ENCODE data around the gene KPNA6. TPM values are rescaled to one million over a fixed set of nuclear protein-coding genes. Genes with fewer than 3 reads are reported as not detected.
"Not testable (repeated sequence)": the region's sequence is repeated elsewhere in the genome, so short reads cannot be mapped to it uniquely, and the experiment has no call there.

KPNA6 gene
- 35.1 TPM for polyA plus RNA-seq (2013, experiment 1 of 2)
- 34.9 TPM for polyA plus RNA-seq (2013, experiment 2 of 2)

DNA sequence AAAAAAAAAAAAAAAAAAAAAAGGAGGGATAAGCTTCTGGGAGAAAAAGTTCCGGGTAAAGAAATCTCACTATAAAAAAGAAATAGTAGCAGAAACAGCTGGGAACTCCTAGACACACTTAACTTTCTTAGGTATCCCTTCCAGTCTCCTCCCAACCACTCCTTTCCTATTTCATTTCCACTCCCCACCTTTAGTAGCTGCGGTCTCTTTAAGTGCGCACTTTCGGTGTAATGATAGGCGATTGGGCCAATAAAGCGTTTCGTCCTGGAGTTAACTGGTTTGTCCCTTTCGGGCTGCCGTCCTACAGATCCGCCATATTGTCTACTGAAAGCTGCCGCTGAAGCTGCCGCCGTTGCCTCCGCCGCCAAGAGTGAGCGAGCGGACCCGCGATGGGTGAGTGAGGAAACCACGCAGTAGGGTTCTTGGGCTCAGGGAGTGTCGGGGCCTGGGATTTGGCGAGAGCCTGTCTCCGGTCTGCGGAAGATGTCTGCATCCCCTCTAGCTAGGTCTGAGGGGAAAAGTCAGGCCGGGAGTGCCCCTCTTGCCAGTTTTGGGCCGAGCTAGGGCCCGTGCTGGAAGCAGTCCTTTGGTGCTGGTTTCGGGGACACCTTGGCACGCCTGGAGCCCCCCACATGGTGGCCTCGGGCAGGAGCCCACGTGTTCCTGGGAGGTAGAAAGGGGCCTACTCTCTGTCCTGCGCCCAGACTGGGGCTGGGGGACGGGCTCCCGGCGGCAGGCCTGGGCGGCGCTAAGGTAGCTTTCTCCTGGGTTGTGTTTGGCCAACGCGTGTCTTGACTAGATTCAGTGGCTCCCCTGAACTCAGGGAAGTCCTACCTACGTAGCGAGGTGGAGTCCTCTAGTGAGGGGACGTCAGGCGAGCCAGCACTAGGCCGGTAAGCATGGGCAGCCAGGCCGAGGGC is at the start of gene KPNA6:
TSS of gene KPNA6 (plus strand) at position 315 of the 920 bp plus-strand sequence. CDS start at position 390, 75 bp downstream.
- H2BK5ac ChIP-seq (ENCODE audit: low read length): peak within 1 kb of the TSS; percentile 26
- H3K79me2 ChIP-seq (ENCODE audit: control insufficient read depth, insufficient read depth, low read length): peaks cover 42% of the 10 kb centered on the region
- no peaks in the 10 kb centered on the region for H3K36me3 ChIP-seq (ENCODE audit: control insufficient read depth, insufficient read depth, low read length)
- no peak within 1 kb of the TSS for H2BK15ac ChIP-seq (replicated peaks; ENCODE audit: low read depth)
- H4K8ac ChIP-seq (ENCODE audit: low read depth, low read length): no peak within 1 kb of the TSS
- H3K56ac ChIP-seq (ENCODE audit: low read length): peak within 1 kb of the TSS; percentile 97
- peak within 1 kb of the TSS; percentile 79 for H3K4me3 ChIP-seq (ENCODE audit: low read length)
- H3K4me1 ChIP-seq (ENCODE audit: control insufficient read depth, low read depth, low read length): no peaks in the 10 kb centered on the region
- H3K27ac ChIP-seq (ENCODE audit: low read depth, low read length): peak within 1 kb of the TSS; percentile 65
- peak within 1 kb of the TSS; percentile 7 for H3K18ac ChIP-seq (ENCODE audit: low read length)
- peak within 1 kb of the TSS; percentile 90 for H3K9ac ChIP-seq (ENCODE audit: low read length)
- peak; percentile 98 for DNase-seq
- peak within 1 kb of the TSS; percentile 12 for H2AK5ac ChIP-seq (ENCODE audit: low read length)
- no peak within 1 kb of the TSS for H2BK120ac ChIP-seq (ENCODE audit: low read depth, low read length)
- WGBS (ENCODE audit: extremely low coverage, insufficient coverage, low lambda C conversion rate): no CpG with 5 or more reads among the region's 45 CpGs
- H3K79me1 ChIP-seq (ENCODE audit: low read length): peaks cover 8% of the 10 kb centered on the region
- H3K23ac ChIP-seq (ENCODE audit: low read length): no peak within 1 kb of the TSS
- H3K4ac ChIP-seq (ENCODE audit: low read depth, low read length): no peak within 1 kb of the TSS
- H3K4me2 ChIP-seq (ENCODE audit: low read length): peak within 1 kb of the TSS; percentile 75
- H4K5ac ChIP-seq (ENCODE audit: low read length): peak within 1 kb of the TSS; percentile 5
- no peaks in the 10 kb centered on the region for H3K27me3 ChIP-seq (ENCODE audit: insufficient read depth, low read length, poor library complexity)

DNA sequence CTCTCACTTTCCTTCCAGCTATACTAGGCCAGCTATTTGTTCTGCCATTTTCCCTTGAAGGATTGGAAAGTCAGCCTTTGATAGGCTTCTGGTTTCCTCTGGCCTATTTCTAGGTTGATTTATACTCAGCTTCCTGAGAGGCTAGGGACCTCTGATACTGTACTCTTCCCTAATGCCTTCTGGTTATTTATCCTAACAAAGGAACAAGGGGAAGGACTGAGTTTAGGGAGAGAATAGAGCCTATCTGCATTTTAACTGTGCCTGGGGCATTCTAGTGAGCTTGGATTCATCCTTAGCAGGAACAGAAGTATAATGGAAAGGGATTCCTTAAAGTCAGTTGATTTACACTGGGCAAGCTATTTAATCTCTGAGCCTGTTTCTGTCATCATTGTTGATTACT is 46.9 kb upstream of the KPNA6 start:
- H3K79me1 ChIP-seq (ENCODE audit: low read length): peaks cover 1% of the 10 kb centered on the region
- no peak overlapping the region for H3K56ac ChIP-seq (ENCODE audit: low read length)
- no peak overlapping the region for H2BK5ac ChIP-seq (ENCODE audit: low read length)
- H3K36me3 ChIP-seq (ENCODE audit: control insufficient read depth, insufficient read depth, low read length): peaks cover 13% of the 10 kb centered on the region
- no peak overlapping the region for H2AK5ac ChIP-seq (ENCODE audit: low read length)
- H3K4ac ChIP-seq (ENCODE audit: low read depth, low read length): no peak overlapping the region
- H4K5ac ChIP-seq (ENCODE audit: low read length): no peak overlapping the region
- no peaks in the 10 kb centered on the region for H3K79me2 ChIP-seq (ENCODE audit: control insufficient read depth, insufficient read depth, low read length)
- H3K27ac ChIP-seq (ENCODE audit: low read depth, low read length): no peak overlapping the region
- no peaks in the 10 kb centered on the region for H3K27me3 ChIP-seq (ENCODE audit: insufficient read depth, low read length, poor library complexity)
- H3K4me1 ChIP-seq (ENCODE audit: control insufficient read depth, low read depth, low read length): peaks cover 4% of the 10 kb centered on the region
- H2BK120ac ChIP-seq (ENCODE audit: low read depth, low read length): no peak overlapping the region
- no peak overlapping the region for H3K18ac ChIP-seq (ENCODE audit: low read length)
- no peak overlapping the region for H3K4me2 ChIP-seq (ENCODE audit: low read length)
- H2BK15ac ChIP-seq (replicated peaks; ENCODE audit: low read depth): no peak overlapping the region
- peak overlapping the region; percentile 4 for H3K23ac ChIP-seq (ENCODE audit: low read length)
- H3K9ac ChIP-seq (ENCODE audit: low read length): no peak overlapping the region
- no peak overlapping the region for H3K4me3 ChIP-seq (ENCODE audit: low read length)
- peak; percentile 63 for DNase-seq
- no peak overlapping the region for H4K8ac ChIP-seq (ENCODE audit: low read depth, low read length)

DNA sequence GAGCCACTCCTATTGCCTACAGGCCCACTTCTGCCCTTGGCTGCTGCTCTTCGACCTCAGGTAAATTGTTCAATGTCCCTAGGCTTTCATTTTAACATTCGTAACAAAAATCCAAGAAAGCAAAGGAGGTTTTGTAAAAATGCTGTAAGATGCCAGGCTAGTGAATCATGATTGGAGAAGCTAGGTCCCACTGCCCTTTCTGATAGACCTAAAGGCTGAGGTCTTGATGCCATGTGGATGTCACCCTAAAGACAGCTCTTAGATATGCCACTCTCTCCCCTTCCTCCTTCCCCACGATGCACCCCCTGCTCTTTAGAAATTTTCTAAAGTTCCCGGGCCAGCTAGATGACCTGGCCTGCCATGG is 45.0 kb upstream of the KPNA6 start:
- no peak overlapping the region for H4K8ac ChIP-seq (ENCODE audit: low read depth, low read length)
- H3K56ac ChIP-seq (ENCODE audit: low read length): peak overlapping the region; percentile 31
- H3K4me3 ChIP-seq (ENCODE audit: low read length): no peak overlapping the region
- H2BK15ac ChIP-seq (replicated peaks; ENCODE audit: low read depth): no peak overlapping the region
- no peak overlapping the region for H3K23ac ChIP-seq (ENCODE audit: low read length)
- no peak overlapping the region for H3K4me2 ChIP-seq (ENCODE audit: low read length)
- no peak overlapping the region for H4K5ac ChIP-seq (ENCODE audit: low read length)
- H3K79me2 ChIP-seq (ENCODE audit: control insufficient read depth, insufficient read depth, low read length): no peaks in the 10 kb centered on the region
- H3K9ac ChIP-seq (ENCODE audit: low read length): peak overlapping the region; percentile 44
- H3K18ac ChIP-seq (ENCODE audit: low read length): no peak overlapping the region
- no peaks in the 10 kb centered on the region for H3K27me3 ChIP-seq (ENCODE audit: insufficient read depth, low read length, poor library complexity)
- no peak overlapping the region for H3K4ac ChIP-seq (ENCODE audit: low read depth, low read length)
- peaks cover 4% of the 10 kb centered on the region for H3K4me1 ChIP-seq (ENCODE audit: control insufficient read depth, low read depth, low read length)
- no peaks in the 10 kb centered on the region for H3K79me1 ChIP-seq (ENCODE audit: low read length)
- H2BK120ac ChIP-seq (ENCODE audit: low read depth, low read length): no peak overlapping the region
- peak overlapping the region; percentile 9 for H3K27ac ChIP-seq (ENCODE audit: low read depth, low read length)
- H3K36me3 ChIP-seq (ENCODE audit: control insufficient read depth, insufficient read depth, low read length): peaks cover 12% of the 10 kb centered on the region
- H2BK5ac ChIP-seq (ENCODE audit: low read length): no peak overlapping the region
- WGBS (ENCODE audit: extremely low coverage, insufficient coverage, low lambda C conversion rate): no CpG with 5 or more reads among the region's 4 CpGs
- H2AK5ac ChIP-seq (ENCODE audit: low read length): no peak overlapping the region
- DNase-seq: no peak

DNA sequence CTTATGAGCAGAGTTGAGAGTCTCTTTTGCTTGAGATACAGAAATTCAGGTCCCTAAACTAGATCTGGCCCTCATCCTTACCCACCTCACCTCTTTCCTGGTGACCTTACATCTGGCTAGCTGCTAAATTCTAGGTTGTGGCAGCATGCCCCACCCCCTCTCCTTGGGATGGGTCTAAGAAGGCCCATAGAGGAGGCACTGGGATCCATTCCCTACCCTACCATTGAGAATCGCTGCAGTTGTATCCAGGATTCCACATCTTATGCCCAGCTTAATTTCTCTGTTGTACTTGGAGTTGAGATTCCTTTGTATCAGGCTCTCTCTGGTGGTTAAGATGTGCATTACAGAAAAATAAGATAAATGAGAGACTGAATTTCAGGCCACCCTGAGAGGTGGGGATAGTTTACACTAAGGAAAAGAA is 44.6 kb upstream of the KPNA6 start:
- Histone ChIP-seq H3K9ac (ENCODE audit: low read length) (peak overlapping the region; percentile 3), H4K5ac (ENCODE audit: low read length) (no peak overlapping the region), H2BK5ac (ENCODE audit: low read length) (no peak overlapping the region), H3K4ac (ENCODE audit: low read depth, low read length) (no peak overlapping the region), H3K79me1 (ENCODE audit: low read length) (no peaks in the 10 kb centered on the region), H3K36me3 (ENCODE audit: control insufficient read depth, insufficient read depth, low read length) (peaks cover 12% of the 10 kb centered on the region), H3K4me2 (ENCODE audit: low read length) (no peak overlapping the region), H3K27ac (ENCODE audit: low read depth, low read length) (no peak overlapping the region), H3K23ac (ENCODE audit: low read length) (no peak overlapping the region), H2BK15ac (replicated peaks; ENCODE audit: low read depth) (no peak overlapping the region), H2AK5ac (ENCODE audit: low read length) (no peak overlapping the region), H3K79me2 (ENCODE audit: control insufficient read depth, insufficient read depth, low read length) (no peaks in the 10 kb centered on the region), H4K8ac (ENCODE audit: low read depth, low read length) (no peak overlapping the region), H3K56ac (ENCODE audit: low read length) (no peak overlapping the region), H2BK120ac (ENCODE audit: low read depth, low read length) (no peak overlapping the region), H3K4me1 (ENCODE audit: control insufficient read depth, low read depth, low read length) (peaks cover 4% of the 10 kb centered on the region), H3K4me3 (ENCODE audit: low read length) (no peak overlapping the region), H3K18ac (ENCODE audit: low read length) (no peak overlapping the region), H3K27me3 (ENCODE audit: insufficient read depth, low read length, poor library complexity) (no peaks in the 10 kb centered on the region)
- no CpG with 5 or more reads among the region's 1 CpG for WGBS (ENCODE audit: extremely low coverage, insufficient coverage, low lambda C conversion rate)
- DNase-seq: peak; percentile 79

DNA sequence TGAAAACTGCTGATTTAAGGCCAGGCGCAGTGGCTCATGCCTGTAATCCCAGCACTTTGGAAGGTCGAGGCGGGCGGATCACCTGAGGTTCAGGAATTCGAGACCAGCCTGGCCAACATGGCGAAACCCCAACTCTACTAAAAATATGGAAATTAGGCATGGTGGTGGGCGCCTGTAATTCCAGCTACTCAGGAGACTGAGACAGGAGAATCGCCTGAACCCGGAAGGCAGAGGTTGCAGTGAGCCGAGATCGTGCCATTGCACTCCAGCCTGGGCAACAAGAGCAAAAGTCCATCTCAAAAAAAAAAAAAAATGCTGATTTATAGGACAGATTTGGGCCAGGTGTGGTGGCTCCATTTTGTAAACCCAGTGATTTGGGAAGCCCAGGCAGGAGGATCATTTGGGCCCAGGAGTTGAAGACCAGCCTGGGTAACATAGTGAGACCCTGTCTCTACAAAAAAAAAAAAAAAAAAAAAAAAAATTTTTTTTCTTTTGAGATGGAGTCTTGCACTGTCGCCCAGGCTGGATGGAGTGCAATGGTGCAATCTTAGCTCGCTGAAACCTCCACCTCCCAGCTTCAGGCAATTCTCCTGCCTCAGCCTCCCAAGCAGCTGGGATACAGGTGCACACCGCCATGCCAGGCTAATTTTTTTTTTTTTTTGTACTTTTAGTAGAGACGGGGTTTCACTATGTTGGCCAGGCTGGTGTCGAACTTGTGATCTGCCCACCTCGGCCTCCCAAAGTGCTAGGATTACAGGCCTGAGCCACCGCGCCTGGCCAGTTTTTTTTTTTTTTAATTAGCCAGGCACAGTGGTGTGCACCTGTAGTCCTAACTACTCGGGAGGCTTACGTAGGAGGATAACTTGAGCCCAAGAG is 42.0 kb upstream of the KPNA6 start:
- WGBS (ENCODE audit: extremely low coverage, insufficient coverage, low lambda C conversion rate): no CpG with 5 or more reads among the region's 21 CpGs
- H3K27ac ChIP-seq (ENCODE audit: low read depth, low read length); H3K4me2 ChIP-seq (ENCODE audit: low read length); H2BK15ac ChIP-seq (replicated peaks; ENCODE audit: low read depth); H4K5ac ChIP-seq (ENCODE audit: low read length); H3K79me1 ChIP-seq (ENCODE audit: low read length); H3K18ac ChIP-seq (ENCODE audit: low read length); H3K79me2 ChIP-seq (ENCODE audit: control insufficient read depth, insufficient read depth, low read length); H2AK5ac ChIP-seq (ENCODE audit: low read length); H3K36me3 ChIP-seq (ENCODE audit: control insufficient read depth, insufficient read depth, low read length); H3K23ac ChIP-seq (ENCODE audit: low read length); H3K27me3 ChIP-seq (ENCODE audit: insufficient read depth, low read length, poor library complexity); DNase-seq; H2BK120ac ChIP-seq (ENCODE audit: low read depth, low read length); H3K4me3 ChIP-seq (ENCODE audit: low read length); H2BK5ac ChIP-seq (ENCODE audit: low read length); H3K56ac ChIP-seq (ENCODE audit: low read length); H3K4me1 ChIP-seq (ENCODE audit: control insufficient read depth, low read depth, low read length); H3K4ac ChIP-seq (ENCODE audit: low read depth, low read length); H4K8ac ChIP-seq (ENCODE audit: low read depth, low read length); H3K9ac ChIP-seq (ENCODE audit: low read length): not testable (repeated sequence)
